Peyer's patch (tissue), 4 donors: ENCODE data around the gene TOX2. TPM values are rescaled to one million over a fixed set of nuclear protein-coding genes. Genes with fewer than 3 reads are reported as not detected.

Source experiments
- DNase-seq, 3 donors: peaks; one replicate each; pipeline ENCODE4 v3.0.0-alpha.2; 2017 to 2019
- H3K27ac ChIP-seq, 4 donors: fragments of 200-600 bp; sonication (generic); one replicate each; pipeline ENCODE4 v1.5.1; 2016 to 2019
- H3K27me3 ChIP-seq, 2 donors: fragments of 200-600 bp; sonication (generic); one replicate each; pipeline ENCODE4 v1.5.1; 2019
- H3K36me3 ChIP-seq, 3 donors: fragments of 200-600 bp; sonication (generic); one replicate each; pipeline ENCODE4 v1.5.1; 2016 to 2019
- H3K4me1 ChIP-seq, 4 donors: fragments of 200-600 bp; sonication (generic); one replicate each; pipeline ENCODE4 v1.5.1; 2016 to 2019
- H3K4me3 ChIP-seq, 4 donors: fragments of 200-600 bp; sonication (generic); 1 replicate in 3 of 4; 2 replicates in 1 of 4; pipeline ENCODE4 v1.5.1; 2016 to 2019; ENCODE audit warnings: mild to moderate bottlenecking in 1 of 4
- H3K9me3 ChIP-seq, 4 donors: fragments of 200-600 bp; sonication (generic); one replicate each; pipeline ENCODE4 v1.5.1; 2016 to 2019; ENCODE audit warnings: mild to moderate bottlenecking in 1 of 4
- POLR2A ChIP-seq, 2 donors: fragments of 450-650 bp; IDR thresholded peaks; one replicate each; pipeline ENCODE4 v1.5.1; 2017; ENCODE audit warnings: antibody characterized with exemption in 2 of 2, mild to moderate bottlenecking in 2 of 2, moderate library complexity in 2 of 2
- total RNA-seq, 4 donors: library from RNA; depleted of rRNA; stranded (reverse); fragments of >200 nt; gene quantifications; one replicate each; pipeline ENCODE4 v1.1.0, GENCODE V29; 2016
- TF ChIP-seq, protein P1 (sequence below), 6 experiments: fragments of 450-650 bp in 4 of 6; fragments of 200-600 bp in 2 of 6; sonication (generic) in 1 of 6; IDR thresholded peaks; one replicate each; pipeline ENCODE4 v1.5.1; 2017 to 2019; ENCODE audit warnings: antibody characterized with exemption in 6 of 6, mild to moderate bottlenecking in 3 of 6, moderate library complexity in 1 of 6

The TOX2 gene
- total RNA-seq, 4 donors from 2014 or later, result 1.9 to 5.8 (median 2.0) TPM

DNA sequence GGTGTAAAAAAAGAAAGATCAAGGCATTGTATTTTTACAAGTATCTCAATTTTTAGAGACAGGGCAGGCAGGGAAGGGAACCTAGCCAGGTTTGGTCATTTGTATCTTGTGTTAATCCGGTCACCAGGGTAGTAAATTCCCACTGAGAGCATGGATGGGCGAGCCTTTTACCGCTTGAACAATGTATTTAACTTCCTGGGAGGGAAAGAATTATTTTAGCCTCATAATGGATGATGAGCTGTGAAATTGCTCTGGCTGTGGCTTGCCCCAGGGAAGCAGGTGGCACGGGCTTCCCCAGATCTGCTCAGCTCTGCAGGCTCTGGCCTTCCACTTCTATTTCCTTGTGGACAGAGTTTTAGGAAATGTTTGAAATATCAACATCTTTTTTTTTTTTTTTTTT, 72.9 kb downstream of the TOX2 start:
- TF ChIP-seq, protein P1, sequence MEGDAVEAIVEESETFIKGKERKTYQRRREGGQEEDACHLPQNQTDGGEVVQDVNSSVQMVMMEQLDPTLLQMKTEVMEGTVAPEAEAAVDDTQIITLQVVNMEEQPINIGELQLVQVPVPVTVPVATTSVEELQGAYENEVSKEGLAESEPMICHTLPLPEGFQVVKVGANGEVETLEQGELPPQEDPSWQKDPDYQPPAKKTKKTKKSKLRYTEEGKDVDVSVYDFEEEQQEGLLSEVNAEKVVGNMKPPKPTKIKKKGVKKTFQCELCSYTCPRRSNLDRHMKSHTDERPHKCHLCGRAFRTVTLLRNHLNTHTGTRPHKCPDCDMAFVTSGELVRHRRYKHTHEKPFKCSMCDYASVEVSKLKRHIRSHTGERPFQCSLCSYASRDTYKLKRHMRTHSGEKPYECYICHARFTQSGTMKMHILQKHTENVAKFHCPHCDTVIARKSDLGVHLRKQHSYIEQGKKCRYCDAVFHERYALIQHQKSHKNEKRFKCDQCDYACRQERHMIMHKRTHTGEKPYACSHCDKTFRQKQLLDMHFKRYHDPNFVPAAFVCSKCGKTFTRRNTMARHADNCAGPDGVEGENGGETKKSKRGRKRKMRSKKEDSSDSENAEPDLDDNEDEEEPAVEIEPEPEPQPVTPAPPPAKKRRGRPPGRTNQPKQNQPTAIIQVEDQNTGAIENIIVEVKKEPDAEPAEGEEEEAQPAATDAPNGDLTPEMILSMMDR (IDR thresholded peaks at IDR 0.05), result no peak
- no peak for TF ChIP-seq POLR2A (IDR thresholded peaks at IDR 0.05)
- H3K9me3 ChIP-seq, result no peaks in the 10 kb centered on the region
- no peak overlapping the region for H3K27ac ChIP-seq
- H3K4me3 ChIP-seq, result no peak overlapping the region
- H3K36me3 ChIP-seq, result no peaks in the 10 kb centered on the region
- no peaks in the 10 kb centered on the region for H3K27me3 ChIP-seq
- H3K4me1 ChIP-seq, result peaks cover 0 to 18% (median 0%) of the 10 kb centered on the region in 4 donors
- DNase-seq, result no peak

DNA sequence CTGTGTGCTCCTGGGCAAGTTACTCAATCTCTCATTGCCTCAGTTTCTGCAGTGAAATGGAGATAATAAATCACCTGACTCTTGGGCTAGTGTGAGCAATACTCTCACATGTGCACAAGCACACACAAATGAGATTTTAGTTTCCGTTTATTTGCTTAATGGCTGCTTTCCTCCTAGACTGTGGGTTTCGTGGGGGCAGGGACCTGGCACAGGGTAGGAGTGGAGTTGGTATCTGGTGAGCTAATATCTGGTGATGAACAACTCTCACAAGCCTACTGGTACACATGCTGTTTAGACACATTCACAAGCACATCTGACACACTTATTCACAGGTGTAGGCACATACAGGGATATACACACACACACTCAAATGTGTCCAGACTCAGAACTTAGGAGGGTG, 73.8 kb downstream of the TOX2 start:
- H3K4me1 ChIP-seq, result peaks cover 0 to 18% (median 0%) of the 10 kb centered on the region in 4 donors
- no peak overlapping the region for H3K4me3 ChIP-seq
- no peak overlapping the region for H3K27ac ChIP-seq
- H3K36me3 ChIP-seq, result no peaks in the 10 kb centered on the region
- TF ChIP-seq, protein P1 (IDR thresholded peaks at IDR 0.05), result no peak
- TF ChIP-seq POLR2A (IDR thresholded peaks at IDR 0.05), result no peak
- no peaks in the 10 kb centered on the region for H3K27me3 ChIP-seq
- no peak for DNase-seq
- H3K9me3 ChIP-seq, result no peaks in the 10 kb centered on the region

DNA sequence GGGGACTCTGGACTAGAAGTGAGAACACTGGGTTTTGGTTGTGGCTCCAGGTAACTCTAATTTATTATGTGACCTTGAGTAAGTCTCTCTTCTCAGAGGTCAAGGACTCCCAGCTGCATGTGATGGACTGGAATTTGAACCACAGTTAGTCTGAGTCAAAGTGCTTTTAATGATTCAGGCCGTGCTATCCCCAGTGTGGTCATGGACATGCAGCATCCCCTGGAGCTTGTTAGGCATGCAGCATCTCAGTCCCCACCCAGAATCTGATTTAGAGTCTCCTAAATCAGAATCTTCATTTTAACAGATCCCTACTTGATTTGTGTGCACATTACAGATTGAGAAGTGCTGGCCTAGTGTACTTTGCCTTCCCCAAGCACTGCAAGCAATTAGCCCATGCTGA, 74.2 kb downstream of the TOX2 start:
- Histone ChIP-seq H3K27me3 (no peaks in the 10 kb centered on the region), H3K27ac (no peak overlapping the region), H3K4me3 (no peak overlapping the region), H3K9me3 (no peaks in the 10 kb centered on the region), H3K4me1 (peaks cover 0 to 18% (median 0%) of the 10 kb centered on the region in 4 donors), H3K36me3 (no peaks in the 10 kb centered on the region)
- DNase-seq, result no peak
- TF ChIP-seq, protein P1 (IDR thresholded peaks at IDR 0.05), result no peak
- no peak for TF ChIP-seq POLR2A (IDR thresholded peaks at IDR 0.05)

DNA sequence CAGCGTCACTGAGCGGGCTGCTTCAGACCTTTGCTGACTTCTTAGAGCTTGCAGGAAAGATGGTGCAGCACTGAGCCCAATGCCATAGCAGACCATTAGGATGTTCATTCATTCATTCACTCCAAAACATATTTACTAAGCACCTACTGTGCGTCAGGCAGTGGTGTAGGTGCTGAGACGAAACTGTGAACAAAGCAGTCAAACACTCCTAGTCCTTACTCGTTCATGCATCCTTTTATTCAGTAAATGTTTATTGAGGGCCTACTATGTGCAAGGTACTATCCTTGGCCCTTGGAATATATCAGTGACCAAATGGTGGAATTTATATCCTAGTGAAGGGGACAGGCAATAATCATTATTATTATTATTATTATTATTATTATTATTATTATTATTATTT, 76.6 kb downstream of the TOX2 start:
- H3K27ac ChIP-seq, result no peak overlapping the region
- TF ChIP-seq, protein P1 (IDR thresholded peaks at IDR 0.05), result no peak
- no peak for TF ChIP-seq POLR2A (IDR thresholded peaks at IDR 0.05)
- H3K4me1 ChIP-seq, result peaks cover 0 to 1% (median 0%) of the 10 kb centered on the region in 4 donors
- H3K4me3 ChIP-seq, result no peak overlapping the region
- no peaks in the 10 kb centered on the region for H3K27me3 ChIP-seq
- no peak for DNase-seq
- no peaks in the 10 kb centered on the region for H3K9me3 ChIP-seq
- no peaks in the 10 kb centered on the region for H3K36me3 ChIP-seq

DNA sequence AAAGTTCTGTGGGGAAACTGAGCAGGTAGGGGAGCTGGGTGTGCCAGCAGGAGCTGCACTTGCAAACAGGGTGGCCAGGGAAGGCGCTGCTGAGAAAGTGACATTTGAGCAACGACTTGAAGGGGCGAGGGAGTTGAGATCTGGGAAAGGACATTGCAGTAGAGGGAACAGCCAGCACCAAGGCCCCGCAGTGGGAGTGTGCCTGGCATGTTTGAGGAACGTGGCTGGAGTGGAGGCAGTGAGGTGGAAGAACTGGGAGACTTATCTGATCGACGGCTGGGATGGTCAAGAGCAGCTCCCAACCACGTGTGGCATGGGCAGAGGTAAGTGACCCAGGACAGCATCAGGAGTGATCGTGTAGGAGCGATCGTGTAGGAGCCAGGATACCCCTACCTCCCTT, 77.3 kb downstream of the TOX2 start:
- H3K27ac ChIP-seq, result no peak overlapping the region
- no peak overlapping the region for H3K4me3 ChIP-seq
- no peaks in the 10 kb centered on the region for H3K36me3 ChIP-seq
- H3K9me3 ChIP-seq, result no peaks in the 10 kb centered on the region
- DNase-seq, result no peak
- no peak for TF ChIP-seq POLR2A (IDR thresholded peaks at IDR 0.05)
- TF ChIP-seq, protein P1 (IDR thresholded peaks at IDR 0.05), result no peak
- H3K4me1 ChIP-seq, result peaks cover 0 to 4% (median 0%) of the 10 kb centered on the region in 4 donors
- H3K27me3 ChIP-seq, result no peaks in the 10 kb centered on the region

DNA sequence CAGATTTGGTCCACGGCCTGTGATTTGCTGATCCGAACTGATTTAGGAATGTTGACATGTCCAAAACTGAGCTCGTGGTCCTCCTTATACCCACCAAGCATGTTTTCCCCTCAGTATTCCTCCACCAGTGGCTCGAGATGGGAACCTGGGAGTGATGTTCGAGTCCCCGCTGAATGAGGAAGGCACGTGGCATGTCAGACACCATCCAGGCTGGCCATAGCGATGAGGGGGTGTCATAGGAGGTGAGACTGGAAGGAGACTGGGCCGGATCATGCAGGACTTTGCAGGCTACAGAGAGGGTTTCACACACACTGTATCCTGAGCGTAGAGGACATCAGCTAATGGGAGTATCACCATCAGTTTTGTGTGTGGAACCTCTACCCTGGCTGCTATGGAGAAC, 78.2 kb downstream of the TOX2 start:
- DNase-seq, result no peak
- no peak overlapping the region for H3K27ac ChIP-seq
- no peaks in the 10 kb centered on the region for H3K27me3 ChIP-seq
- no peak for TF ChIP-seq POLR2A (IDR thresholded peaks at IDR 0.05)
- TF ChIP-seq, protein P1 (IDR thresholded peaks at IDR 0.05), result no peak
- H3K9me3 ChIP-seq, result no peaks in the 10 kb centered on the region
- H3K4me3 ChIP-seq, result no peak overlapping the region
- H3K36me3 ChIP-seq, result no peaks in the 10 kb centered on the region
- H3K4me1 ChIP-seq, result peaks cover 0 to 4% (median 0%) of the 10 kb centered on the region in 4 donors
